Left lobe of liver (tissue), 2 donors: ENCODE results near the gene THAP3. TPM values are rescaled to one million over a fixed set of nuclear protein-coding genes. Genes with fewer than 3 reads are reported as not detected.
"Not testable (repeated sequence)": the region's sequence is repeated elsewhere in the genome, so short reads cannot be mapped to it uniquely, and the experiment has no call there.

Source experiments
- ATAC-seq: fragments of 200-7000 bp; cut with Tn5 transposase; one replicate; pipeline ENCODE4 v1.9.1; 2020; ENCODE audit warnings: mild to moderate bottlenecking, moderate library complexity
- DNase-seq: peaks from one replicate; pipeline ENCODE4 v3.0.0-alpha.2; 2020; ENCODE audit warnings: low spot score
- total RNA-seq: library from RNA; stranded (reverse); gene quantifications from one replicate; pipeline ENCODE4 v1.2.1, GENCODE V29; 2021
- donor health status: DM: no; HTN: no; CAD: no; lungs with moderate emphysema.
- donor health status: DM: no; HTN: yes; CAD: no.

THAP3 gene
- total RNA-seq, 1 donor from 2014 or later = 9.7 TPM

DNA sequence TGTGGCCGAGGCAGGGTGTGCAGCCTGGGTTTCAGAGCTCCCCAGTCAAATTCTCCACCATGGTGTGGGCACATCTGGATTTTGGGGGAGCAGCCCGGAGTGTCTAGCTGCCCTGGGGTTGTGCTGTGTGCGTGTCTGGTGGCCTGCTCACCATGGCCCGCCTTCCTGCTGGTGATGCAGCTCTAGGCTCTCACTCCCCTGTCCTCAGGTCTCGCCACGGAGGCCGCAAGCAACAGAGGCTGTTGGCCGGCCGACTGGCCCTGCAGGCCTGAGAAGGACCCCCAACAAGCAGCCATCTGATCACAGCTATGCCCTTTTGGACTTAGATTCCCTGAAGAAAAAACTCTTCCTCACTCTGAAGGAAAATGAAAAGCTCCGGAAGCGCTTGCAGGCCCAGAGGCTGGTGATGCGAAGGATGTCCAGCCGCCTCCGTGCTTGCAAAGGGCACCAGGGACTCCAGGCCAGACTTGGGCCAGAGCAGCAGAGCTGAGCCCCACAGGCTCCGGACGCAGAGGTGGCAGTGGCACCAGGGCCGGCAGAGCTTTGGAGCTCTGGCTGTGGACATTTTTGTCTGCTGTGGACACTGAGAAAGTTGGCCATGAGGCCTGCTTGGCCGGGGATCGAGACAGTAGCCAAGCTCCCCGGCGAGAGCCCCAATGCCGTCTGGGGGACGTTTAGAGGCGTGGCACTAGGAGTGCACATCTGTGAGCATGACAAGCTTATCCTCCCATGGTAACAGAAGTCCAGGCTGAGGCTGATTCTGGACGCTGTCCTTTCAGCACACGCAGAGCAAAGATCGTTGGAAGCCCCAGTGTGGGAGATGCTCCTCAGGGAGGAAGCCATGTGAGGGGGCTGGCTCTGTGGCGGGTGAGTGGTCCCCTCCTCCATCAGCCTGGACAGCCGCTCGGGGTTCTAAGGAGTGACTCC is 8.2 kb downstream of the THAP3 start:
- DNase-seq = no peak
- no peak for ATAC-seq

- DNase-seq (peak; percentile 82), ATAC-seq (peak; percentile 94)
Measured at GRCh38 chr1:6634371-6635052, 9.8 kb downstream of the THAP3 start.

DNA sequence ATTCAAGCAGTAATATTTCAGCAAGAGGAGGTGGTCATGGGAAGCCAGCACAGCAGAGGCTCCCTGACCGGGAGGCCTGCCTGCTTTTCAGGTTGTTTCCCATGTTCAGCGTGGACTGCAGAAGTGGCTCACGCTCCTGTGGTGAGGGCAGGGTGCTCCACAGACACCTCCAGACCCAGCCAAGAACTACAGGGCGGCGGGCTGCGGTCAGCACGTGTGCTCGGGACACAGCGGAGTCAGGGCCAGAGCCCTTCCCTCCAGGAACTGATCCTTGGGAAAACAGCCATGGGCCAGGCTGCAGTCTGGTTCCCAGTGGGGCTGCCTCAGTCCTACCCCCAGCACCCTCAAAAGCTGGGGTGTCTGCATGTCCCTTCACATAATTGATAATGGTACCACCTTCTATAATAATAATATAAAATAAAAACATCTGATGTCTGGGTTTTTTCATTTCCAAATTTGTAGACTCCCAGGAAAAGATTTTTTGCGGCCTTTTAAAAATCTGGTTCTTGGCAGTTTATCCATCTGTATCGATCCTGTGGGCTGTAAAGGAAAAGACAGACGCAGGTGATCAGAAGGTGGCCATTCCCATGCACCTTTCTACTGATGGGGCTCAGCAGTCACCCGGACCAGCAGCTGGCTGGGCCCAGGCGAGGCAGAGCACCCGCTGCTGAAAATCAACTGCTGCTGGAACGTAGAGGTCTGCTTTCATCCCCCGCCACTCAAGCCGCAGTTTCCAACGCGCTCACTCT is 10.7 kb downstream of the THAP3 start:
- DNase-seq (no peak), ATAC-seq (no peak)

DNA sequence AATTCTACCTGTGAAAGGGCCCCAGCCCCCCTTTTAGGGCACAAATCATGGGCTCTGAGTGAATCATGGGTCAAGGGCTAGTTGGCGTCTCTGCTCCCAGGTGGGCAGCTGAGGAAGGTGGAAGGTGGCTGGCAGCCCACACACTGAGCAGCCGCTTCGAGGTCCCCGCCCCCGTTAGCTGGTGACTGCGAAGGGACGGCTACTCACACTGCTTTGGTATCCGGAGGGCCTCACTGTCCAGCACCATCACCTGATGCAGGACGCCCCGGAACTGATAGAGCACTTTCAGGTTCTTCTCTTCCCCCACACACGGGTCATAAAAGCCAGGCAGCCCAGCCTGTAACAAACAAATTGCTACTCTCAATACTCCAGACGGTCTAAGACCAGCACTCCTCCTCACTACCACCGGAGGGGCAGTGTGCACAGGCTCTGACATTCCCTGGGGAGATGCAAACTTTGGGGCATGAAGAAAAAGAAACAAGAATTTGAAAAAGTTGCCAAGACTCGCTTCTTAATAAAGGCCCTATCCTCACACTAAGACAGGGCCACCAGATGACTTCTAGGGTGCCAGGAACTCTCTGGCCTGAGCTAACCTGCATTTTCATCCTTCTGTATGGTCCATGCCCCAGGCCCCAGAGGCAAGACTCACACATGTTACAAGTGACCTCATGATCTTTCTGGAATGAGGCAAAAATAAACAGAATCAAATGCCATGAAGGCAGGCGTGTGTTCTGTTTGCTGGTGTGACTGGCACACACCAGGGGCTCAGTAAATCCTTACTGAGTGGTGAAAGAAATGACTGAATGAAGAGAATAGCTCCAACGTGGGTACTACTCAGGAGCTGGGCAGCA is 11.5 kb downstream of the THAP3 start:
- DNase-seq (no peak), ATAC-seq (no peak)

- DNase-seq, ATAC-seq: not testable (repeated sequence)
Measured at GRCh38 chr1:6636778-6637177, 12.1 kb downstream of the THAP3 start.

DNA sequence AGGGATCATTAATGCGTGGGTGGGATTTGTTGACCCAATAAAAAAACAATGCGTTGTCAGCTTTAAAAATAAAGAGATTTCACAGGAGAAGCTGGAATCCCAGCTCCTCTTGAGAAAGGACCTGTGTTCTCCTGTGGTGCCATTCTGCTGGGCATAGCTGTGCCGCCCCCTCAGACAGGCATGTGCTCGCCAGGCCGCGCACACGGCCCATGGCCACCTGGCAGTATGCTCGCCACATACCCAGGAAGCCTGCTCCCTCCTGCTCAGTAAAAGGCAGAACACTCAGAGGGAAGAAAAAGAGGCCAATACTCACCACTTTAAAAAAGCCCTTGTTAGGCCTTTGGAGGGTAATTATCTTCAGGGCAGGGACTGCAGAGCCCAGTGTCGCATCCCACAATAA is 13.1 kb downstream of the THAP3 start:
- no peak for DNase-seq
- no peak for ATAC-seq

GRCh38 chr1:6638226-6638625 is 13.6 kb downstream of the THAP3 start:
- no peak for ATAC-seq
- no peak for DNase-seq

DNA sequence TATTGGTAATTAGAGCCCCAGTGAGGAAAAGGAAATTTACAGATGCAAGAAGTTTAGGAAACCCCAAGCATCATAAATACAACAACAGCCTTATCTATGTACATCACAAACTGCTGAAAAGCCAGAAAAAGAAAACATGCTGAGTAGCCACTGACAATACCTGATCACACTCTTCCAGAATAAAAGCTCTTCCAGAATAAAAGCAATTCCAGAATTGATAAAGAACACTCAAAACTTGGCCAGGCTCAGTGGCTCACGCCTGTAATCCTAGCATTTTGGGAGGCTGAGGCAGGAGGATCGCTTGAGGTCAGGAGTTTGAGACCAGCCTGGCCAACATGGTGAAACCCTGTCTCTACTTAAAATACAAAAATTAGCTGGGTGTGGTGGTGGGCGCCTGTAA is 16.2 kb downstream of the THAP3 start:
- not testable (repeated sequence) for DNase-seq, ATAC-seq

DNA sequence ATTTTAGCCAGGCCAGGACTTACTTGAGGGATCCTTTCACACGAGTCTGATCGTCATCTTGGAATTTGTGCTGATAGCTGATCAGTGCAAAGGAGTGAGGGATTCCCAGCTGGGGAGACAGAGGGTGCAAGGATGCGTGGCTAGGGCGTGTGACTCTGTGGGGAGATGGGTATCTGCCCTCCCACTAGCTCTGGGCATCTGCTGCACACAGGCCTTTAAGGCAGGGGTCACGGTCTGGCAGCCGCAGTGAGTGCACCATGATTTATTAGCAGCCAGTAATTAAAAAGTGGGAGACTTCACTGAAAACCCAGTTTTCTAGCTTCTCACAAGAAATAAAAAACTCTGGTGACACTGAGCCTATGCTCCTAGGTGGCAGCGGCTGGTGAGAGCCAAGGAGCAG is 20.4 kb downstream of the THAP3 start:
- DNase-seq (no peak), ATAC-seq (no peak)

- ATAC-seq (peak; percentile 82), DNase-seq (no peak)
Measured at GRCh38 chr1:6646499-6647148, 22.0 kb downstream of the THAP3 start.

- ATAC-seq = no peak
- no peak for DNase-seq
Measured at GRCh38 chr1:6648556-6648955, 23.9 kb downstream of the THAP3 start.

DNA sequence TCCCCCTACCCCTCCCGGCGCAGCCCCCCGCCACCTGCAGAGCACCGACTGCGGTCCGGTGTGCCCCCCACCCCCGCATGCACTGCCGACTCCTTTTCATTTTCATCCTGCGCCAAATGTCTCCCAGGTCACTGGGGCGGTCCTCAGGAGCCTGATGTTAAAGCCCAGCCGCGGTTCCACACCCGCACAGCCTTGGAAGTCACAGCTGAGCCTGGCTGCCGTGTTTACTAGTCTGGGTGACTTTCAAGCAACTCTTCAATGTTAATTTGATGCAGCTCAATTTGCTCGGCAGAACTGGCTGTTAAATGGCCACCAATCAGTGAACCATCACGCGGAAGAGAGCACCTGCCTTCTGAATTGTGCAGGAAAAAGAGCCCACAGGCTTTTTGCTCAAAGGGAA is 27.2 kb downstream of the THAP3 start:
- ATAC-seq (no peak), DNase-seq (no peak)

GRCh38 chr1:6652986-6653385 is 28.3 kb downstream of the THAP3 start:
- ATAC-seq = no peak
- DNase-seq = no peak

- DNase-seq (no peak), ATAC-seq (no peak)
Measured at GRCh38 chr1:6653436-6654290, 29.0 kb downstream of the THAP3 start.

DNA sequence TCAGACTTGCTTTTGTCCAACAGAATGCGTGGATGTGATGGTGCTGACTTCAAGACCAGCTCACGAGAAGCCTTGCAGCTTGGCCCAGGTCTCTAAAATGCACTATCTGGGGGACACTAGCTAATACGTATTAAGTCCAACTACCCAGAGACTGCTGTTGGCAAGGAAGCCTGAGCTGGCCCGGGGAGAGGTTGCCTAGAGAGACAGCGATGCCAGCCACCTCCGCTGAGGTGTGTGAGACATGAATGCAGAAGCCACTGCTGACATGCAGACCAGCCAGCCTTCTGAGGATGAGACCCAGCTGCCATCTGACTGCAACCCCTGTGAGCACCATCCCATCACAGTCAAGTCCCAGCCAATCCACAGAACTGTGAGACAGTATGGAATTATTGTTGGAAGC is 32.5 kb downstream of the THAP3 start:
- ATAC-seq (no peak), DNase-seq (no peak)

GRCh38 chr1:6658359-6659060 is 33.8 kb downstream of the THAP3 start:
- DNase-seq = no peak
- ATAC-seq = no peak

- DNase-seq (no peak), ATAC-seq (no peak)
Measured at GRCh38 chr1:6660415-6661049, 35.9 kb downstream of the THAP3 start.

DNA sequence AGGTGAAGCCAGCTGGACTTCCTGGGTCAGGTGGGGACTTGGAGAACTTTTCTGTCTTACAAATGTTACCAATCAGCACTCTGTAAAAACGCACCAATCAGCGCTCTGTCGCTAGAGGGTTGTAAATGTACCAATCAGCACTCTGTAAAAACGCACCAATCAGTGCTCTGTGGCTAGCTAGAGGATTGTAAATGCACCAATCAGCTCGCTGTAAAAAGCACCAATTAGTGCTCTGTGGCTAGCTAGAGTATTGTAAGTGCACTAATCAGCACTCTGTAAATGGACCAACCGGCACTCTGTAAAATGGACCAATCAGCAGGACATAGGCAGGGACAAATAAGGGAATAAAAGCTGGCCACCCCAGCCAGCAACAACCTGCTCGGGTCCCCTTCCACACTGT is 37.8 kb downstream of the THAP3 start:
- DNase-seq, ATAC-seq: not testable (repeated sequence)
